ENCODE data around the gene DAND5.

DNA sequence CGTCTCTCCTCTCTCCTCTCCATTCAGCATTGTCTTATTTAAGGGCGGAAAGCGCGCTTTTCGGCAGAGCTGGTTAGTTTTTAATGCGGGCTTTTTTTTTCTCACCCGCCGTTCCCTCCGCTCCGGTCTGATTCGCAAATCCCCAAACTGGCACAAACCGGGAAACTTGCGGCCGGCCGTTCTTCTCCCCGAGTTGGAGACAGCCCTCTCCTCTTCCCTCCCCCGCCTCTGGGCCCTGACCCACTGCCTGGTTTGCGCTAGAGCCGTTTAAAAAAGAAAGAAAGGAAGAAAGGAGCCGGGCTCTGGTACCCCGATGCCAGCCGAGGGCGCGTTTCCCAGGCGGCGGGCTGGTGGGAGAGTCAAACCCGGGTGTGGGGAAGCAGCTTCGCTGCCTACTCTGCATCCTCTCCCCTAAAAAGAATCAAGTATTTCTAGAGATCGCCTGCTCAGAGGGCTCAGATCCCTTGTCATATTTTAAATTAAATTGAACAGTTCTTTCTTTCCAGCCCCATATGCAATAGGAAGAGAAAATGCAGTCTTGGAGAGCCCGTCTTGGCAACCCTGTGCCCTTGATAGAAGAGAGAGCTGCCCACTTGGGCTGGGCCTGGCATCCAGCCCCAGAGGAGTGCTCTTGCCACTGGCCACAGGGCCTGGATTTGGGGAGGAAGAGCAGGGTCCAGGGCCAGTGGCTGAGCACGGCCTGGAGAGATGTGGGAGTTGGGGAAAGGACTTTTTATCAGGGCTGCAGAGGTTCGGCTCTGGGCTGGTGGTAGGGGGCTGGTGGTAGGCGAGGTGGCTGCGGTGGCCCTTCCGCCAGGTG is 44.9 kb downstream of the DAND5 start:
- TF ChIP-seq, protein P1, sequence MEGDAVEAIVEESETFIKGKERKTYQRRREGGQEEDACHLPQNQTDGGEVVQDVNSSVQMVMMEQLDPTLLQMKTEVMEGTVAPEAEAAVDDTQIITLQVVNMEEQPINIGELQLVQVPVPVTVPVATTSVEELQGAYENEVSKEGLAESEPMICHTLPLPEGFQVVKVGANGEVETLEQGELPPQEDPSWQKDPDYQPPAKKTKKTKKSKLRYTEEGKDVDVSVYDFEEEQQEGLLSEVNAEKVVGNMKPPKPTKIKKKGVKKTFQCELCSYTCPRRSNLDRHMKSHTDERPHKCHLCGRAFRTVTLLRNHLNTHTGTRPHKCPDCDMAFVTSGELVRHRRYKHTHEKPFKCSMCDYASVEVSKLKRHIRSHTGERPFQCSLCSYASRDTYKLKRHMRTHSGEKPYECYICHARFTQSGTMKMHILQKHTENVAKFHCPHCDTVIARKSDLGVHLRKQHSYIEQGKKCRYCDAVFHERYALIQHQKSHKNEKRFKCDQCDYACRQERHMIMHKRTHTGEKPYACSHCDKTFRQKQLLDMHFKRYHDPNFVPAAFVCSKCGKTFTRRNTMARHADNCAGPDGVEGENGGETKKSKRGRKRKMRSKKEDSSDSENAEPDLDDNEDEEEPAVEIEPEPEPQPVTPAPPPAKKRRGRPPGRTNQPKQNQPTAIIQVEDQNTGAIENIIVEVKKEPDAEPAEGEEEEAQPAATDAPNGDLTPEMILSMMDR (IDR thresholded peaks at IDR 0.05) = no peak
- no peak for TF ChIP-seq EP300 (IDR thresholded peaks at IDR 0.05; ENCODE audit: borderline replicate concordance in 1 of 2, low read depth in 1 of 2, low read length in 1 of 2)
- no peak for TF ChIP-seq JUND (IDR thresholded peaks at IDR 0.05)
- TF ChIP-seq, protein P2, sequence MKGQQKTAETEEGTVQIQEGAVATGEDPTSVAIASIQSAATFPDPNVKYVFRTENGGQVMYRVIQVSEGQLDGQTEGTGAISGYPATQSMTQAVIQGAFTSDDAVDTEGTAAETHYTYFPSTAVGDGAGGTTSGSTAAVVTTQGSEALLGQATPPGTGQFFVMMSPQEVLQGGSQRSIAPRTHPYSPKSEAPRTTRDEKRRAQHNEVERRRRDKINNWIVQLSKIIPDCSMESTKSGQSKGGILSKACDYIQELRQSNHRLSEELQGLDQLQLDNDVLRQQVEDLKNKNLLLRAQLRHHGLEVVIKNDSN (IDR thresholded peaks at IDR 0.05; ENCODE audit: borderline replicate concordance, low read depth) = no peak
- no peak for TF ChIP-seq TCF12 (IDR thresholded peaks at IDR 0.05)
- no peak for TF ChIP-seq EZH2phosphoT487 (IDR thresholded peaks at IDR 0.05; ENCODE audit: borderline replicate concordance, low read depth)
- TF ChIP-seq, protein P3, sequence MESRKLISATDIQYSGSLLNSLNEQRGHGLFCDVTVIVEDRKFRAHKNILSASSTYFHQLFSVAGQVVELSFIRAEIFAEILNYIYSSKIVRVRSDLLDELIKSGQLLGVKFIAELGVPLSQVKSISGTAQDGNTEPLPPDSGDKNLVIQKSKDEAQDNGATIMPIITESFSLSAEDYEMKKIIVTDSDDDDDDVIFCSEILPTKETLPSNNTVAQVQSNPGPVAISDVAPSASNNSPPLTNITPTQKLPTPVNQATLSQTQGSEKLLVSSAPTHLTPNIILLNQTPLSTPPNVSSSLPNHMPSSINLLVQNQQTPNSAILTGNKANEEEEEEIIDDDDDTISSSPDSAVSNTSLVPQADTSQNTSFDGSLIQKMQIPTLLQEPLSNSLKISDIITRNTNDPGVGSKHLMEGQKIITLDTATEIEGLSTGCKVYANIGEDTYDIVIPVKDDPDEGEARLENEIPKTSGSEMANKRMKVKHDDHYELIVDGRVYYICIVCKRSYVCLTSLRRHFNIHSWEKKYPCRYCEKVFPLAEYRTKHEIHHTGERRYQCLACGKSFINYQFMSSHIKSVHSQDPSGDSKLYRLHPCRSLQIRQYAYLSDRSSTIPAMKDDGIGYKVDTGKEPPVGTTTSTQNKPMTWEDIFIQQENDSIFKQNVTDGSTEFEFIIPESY (IDR thresholded peaks at IDR 0.05; ENCODE audit: borderline replicate concordance, low read depth) = no peak
- no peak for TF ChIP-seq POLR2AphosphoS5 (IDR thresholded peaks at IDR 0.05; ENCODE audit: low read depth, low read length)

Measured in SK-N-SH (cell line).